Right hindlimb (tissue), 1 donor: ENCODE measurements around the gene DDX39A.
A peak's percentile ranks its signal among the peaks of the same experiment; 100 is the strongest.
"Not testable (repeated sequence)": the region's sequence is repeated elsewhere in the genome, so short reads cannot be mapped to it uniquely, and the experiment has no call there.

Experiments
- DNase-seq: peaks from one replicate; pipeline ENCODE4 v3.0.0-alpha.2; 2018

The DDX39A gene

GRCh38 chr19:14407605-14408484 is 11.3 kb downstream of the DDX39A start:
- no peak for DNase-seq

- DNase-seq: no peak
Measured at GRCh38 chr19:14406645-14407401, 12.3 kb downstream of the DDX39A start.

GRCh38 chr19:14405758-14406644 is 13.1 kb downstream of the DDX39A start:
- DNase-seq: peak; percentile 92

- no peak for DNase-seq
Measured at GRCh38 chr19:14405380-14405757, 13.8 kb downstream of the DDX39A start.

GRCh38 chr19:14404312-14404711 is 14.8 kb downstream of the DDX39A start:
- no peak for DNase-seq

GRCh38 chr19:14403145-14403930 is 15.8 kb downstream of the DDX39A start:
- not testable (repeated sequence) for DNase-seq

- DNase-seq: peak; percentile 18
Measured at GRCh38 chr19:14402332-14403144, 16.6 kb downstream of the DDX39A start.

GRCh38 chr19:14401468-14402195 is 17.5 kb downstream of the DDX39A start:
- peak; percentile 13 for DNase-seq

- DNase-seq: peak; percentile 20
Measured at GRCh38 chr19:14400951-14401431, 18.1 kb downstream of the DDX39A start.

GRCh38 chr19:14397168-14397567 is 22.0 kb downstream of the DDX39A start:
- not testable (repeated sequence) for DNase-seq

GRCh38 chr19:14396730-14397129 is 22.4 kb downstream of the DDX39A start:
- not testable (repeated sequence) for DNase-seq

GRCh38 chr19:14395710-14396336 is 23.3 kb downstream of the DDX39A start:
- DNase-seq: peak; percentile 12

GRCh38 chr19:14395262-14395661 is 23.9 kb downstream of the DDX39A start:
- DNase-seq: no peak

- peak; percentile 15 for DNase-seq
Measured at GRCh38 chr19:14394167-14394566, 25.0 kb downstream of the DDX39A start.

GRCh38 chr19:14393329-14393728 is 25.8 kb downstream of the DDX39A start:
- no peak for DNase-seq

- no peak for DNase-seq
Measured at GRCh38 chr19:14391156-14391821, 27.9 kb downstream of the DDX39A start.

GRCh38 chr19:14390548-14390947 is 28.6 kb downstream of the DDX39A start:
- peak; percentile 8 for DNase-seq

- no peak for DNase-seq
Measured at GRCh38 chr19:14385492-14385891, 33.6 kb downstream of the DDX39A start.
